Measurements from ENCODE around the gene ASCC1. TPM values are rescaled to one million over a fixed set of nuclear protein-coding genes. Genes with fewer than 3 reads are reported as not detected.

Gene ASCC1
- total RNA-seq, 1 experiment from 2014 or later = 15.7 TPM

DNA sequence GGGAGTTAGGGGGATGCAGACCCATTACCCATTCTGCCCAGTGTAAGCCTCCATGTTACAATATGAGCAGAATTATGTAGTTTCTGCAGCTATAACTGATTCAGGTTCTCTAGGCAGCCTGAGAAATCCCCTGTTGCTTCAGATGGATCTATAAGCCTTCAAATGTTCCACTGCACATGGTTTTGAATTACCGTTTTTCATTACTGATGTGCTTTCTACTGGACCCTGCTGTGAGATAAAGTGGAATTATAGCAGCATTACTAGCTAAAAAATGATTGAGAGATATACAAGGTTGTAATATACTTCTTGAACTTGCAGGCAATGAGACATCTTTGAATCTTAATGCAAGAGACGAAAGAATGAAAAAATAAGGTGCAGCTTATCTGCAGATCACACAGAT lies 38.6 kb downstream of the ASCC1 start:
- Histone ChIP-seq H3K4me2 (ENCODE audit: low read length) (no peak overlapping the region), H2AFZ (ENCODE audit: low read length) (no peak overlapping the region), H3K9ac (ENCODE audit: low read length) (no peak overlapping the region), H3K9me2 (replicated peaks; ENCODE audit: low read length) (no peaks in the 10 kb centered on the region), H3K27ac (ENCODE audit: low read length) (no peak overlapping the region), H3K9me3 (ENCODE audit: low read length) (no peaks in the 10 kb centered on the region), H3K36me3 (ENCODE audit: low read depth, low read length) (no peaks in the 10 kb centered on the region), H4K20me1 (ENCODE audit: low read length) (no peaks in the 10 kb centered on the region), H3K79me2 (ENCODE audit: low read length) (no peaks in the 10 kb centered on the region), H3K4me1 (ENCODE audit: insufficient read depth, low read length) (peaks cover 8% of the 10 kb centered on the region), H3K27me3 (ENCODE audit: low read length) (no peaks in the 10 kb centered on the region), H3K4me3 (ENCODE audit: low read length) (no peak overlapping the region), H3F3A (ENCODE audit: low read length, unreplicated experiment) (no peaks in the 10 kb centered on the region)
- ATAC-seq (no peak), DNase-seq (no peak)
- ChIA-PET CTCF (no interaction called here), POLR2A (ENCODE audit: unreplicated experiment) (no interaction called here)
- TF ChIP-seq EZH2phosphoT487 (IDR thresholded peaks at IDR 0.05; ENCODE audit: borderline replicate concordance, low read length) (no peak), EZH2 (IDR thresholded peaks at IDR 0.05; ENCODE audit: low read length, unreplicated experiment) (no peak)
- TF ChIP-seq, protein P1, sequence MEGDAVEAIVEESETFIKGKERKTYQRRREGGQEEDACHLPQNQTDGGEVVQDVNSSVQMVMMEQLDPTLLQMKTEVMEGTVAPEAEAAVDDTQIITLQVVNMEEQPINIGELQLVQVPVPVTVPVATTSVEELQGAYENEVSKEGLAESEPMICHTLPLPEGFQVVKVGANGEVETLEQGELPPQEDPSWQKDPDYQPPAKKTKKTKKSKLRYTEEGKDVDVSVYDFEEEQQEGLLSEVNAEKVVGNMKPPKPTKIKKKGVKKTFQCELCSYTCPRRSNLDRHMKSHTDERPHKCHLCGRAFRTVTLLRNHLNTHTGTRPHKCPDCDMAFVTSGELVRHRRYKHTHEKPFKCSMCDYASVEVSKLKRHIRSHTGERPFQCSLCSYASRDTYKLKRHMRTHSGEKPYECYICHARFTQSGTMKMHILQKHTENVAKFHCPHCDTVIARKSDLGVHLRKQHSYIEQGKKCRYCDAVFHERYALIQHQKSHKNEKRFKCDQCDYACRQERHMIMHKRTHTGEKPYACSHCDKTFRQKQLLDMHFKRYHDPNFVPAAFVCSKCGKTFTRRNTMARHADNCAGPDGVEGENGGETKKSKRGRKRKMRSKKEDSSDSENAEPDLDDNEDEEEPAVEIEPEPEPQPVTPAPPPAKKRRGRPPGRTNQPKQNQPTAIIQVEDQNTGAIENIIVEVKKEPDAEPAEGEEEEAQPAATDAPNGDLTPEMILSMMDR (conservative IDR thresholded peaks at IDR 0.05; ENCODE audit: low read depth, low read length) = no peak
- BruUV-seq (replicated peaks) = no TSS peak
- intact Hi-C loops (cut with micrococcal nuclease) = no loop called here

DNA sequence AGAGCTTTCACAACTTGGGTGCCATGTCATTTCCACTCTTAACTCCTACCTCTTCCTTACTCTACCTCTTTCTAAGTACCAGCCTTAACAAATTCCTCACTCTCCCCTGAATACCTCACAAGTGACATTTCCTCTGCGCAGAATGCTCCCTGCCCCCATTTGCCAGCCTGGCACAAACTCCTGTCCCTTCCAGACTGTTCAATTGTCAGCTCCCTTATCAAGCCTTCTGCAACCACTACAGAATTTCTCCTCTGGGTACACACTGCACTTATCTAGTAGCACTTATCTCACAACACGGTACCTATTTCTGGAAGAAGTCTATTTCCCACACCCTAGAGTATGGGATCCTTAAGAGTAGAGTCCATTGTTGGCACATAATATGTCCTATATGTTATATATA lies 39.4 kb downstream of the ASCC1 start:
- H3K9me2 ChIP-seq (replicated peaks; ENCODE audit: low read length) = no peaks in the 10 kb centered on the region
- intact Hi-C loops (cut with micrococcal nuclease) = no loop called here
- ATAC-seq (no peak), DNase-seq (no peak)
- no peak overlapping the region for H3K4me3 ChIP-seq (ENCODE audit: low read length)
- H3K9me3 ChIP-seq (ENCODE audit: low read length) = no peaks in the 10 kb centered on the region
- no peak overlapping the region for H2AFZ ChIP-seq (ENCODE audit: low read length)
- H3K79me2 ChIP-seq (ENCODE audit: low read length) = no peaks in the 10 kb centered on the region
- no peak overlapping the region for H3K9ac ChIP-seq (ENCODE audit: low read length)
- peaks cover 9% of the 10 kb centered on the region for H3K4me1 ChIP-seq (ENCODE audit: insufficient read depth, low read length)
- no peaks in the 10 kb centered on the region for H4K20me1 ChIP-seq (ENCODE audit: low read length)
- no peaks in the 10 kb centered on the region for H3F3A ChIP-seq (ENCODE audit: low read length, unreplicated experiment)
- H3K27ac ChIP-seq (ENCODE audit: low read length) = no peak overlapping the region
- BruUV-seq (replicated peaks) = no TSS peak
- CTCF ChIA-PET = no interaction called here
- POLR2A ChIA-PET (ENCODE audit: unreplicated experiment) = no interaction called here
- no peaks in the 10 kb centered on the region for H3K36me3 ChIP-seq (ENCODE audit: low read depth, low read length)
- TF ChIP-seq EZH2phosphoT487 (IDR thresholded peaks at IDR 0.05; ENCODE audit: borderline replicate concordance, low read length) (no peak), EZH2 (IDR thresholded peaks at IDR 0.05; ENCODE audit: low read length, unreplicated experiment) (no peak)
- TF ChIP-seq, protein P1 (conservative IDR thresholded peaks at IDR 0.05; ENCODE audit: low read depth, low read length) = no peak
- H3K27me3 ChIP-seq (ENCODE audit: low read length) = no peaks in the 10 kb centered on the region
- no peak overlapping the region for H3K4me2 ChIP-seq (ENCODE audit: low read length)

DNA sequence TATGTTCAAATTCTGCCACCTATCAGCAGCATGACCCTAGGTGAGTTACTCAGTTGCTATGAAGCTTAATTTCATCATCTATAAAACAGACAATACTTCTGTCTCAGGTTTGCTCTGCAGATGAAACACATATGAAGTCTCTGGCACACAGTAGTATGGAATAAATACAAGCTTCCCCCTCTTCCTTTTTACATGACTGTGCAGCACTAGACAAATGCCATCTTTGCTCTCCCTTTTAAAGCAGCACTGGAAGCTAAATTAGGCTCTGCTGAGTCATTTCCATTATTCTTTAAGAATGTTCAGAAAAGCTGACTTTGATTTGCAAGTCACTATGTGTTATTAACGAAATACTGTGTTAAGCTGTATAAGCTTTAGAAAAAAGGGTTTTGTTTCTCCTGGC lies 40.9 kb downstream of the ASCC1 start:
- Histone ChIP-seq H3K9me2 (replicated peaks; ENCODE audit: low read length) (no peaks in the 10 kb centered on the region), H3K27me3 (ENCODE audit: low read length) (no peaks in the 10 kb centered on the region), H3K4me2 (ENCODE audit: low read length) (no peak overlapping the region), H4K20me1 (ENCODE audit: low read length) (no peaks in the 10 kb centered on the region), H2AFZ (ENCODE audit: low read length) (no peak overlapping the region), H3K9me3 (ENCODE audit: low read length) (no peaks in the 10 kb centered on the region), H3K27ac (ENCODE audit: low read length) (no peak overlapping the region), H3K4me1 (ENCODE audit: insufficient read depth, low read length) (peaks cover 20% of the 10 kb centered on the region), H3K4me3 (ENCODE audit: low read length) (no peak overlapping the region), H3F3A (ENCODE audit: low read length, unreplicated experiment) (no peaks in the 10 kb centered on the region), H3K9ac (ENCODE audit: low read length) (no peak overlapping the region), H3K79me2 (ENCODE audit: low read length) (no peaks in the 10 kb centered on the region), H3K36me3 (ENCODE audit: low read depth, low read length) (no peaks in the 10 kb centered on the region)
- intact Hi-C loops (cut with micrococcal nuclease) = no loop called here
- DNase-seq = no peak
- POLR2A ChIA-PET (ENCODE audit: unreplicated experiment) = no interaction called here
- TF ChIP-seq EZH2phosphoT487 (IDR thresholded peaks at IDR 0.05; ENCODE audit: borderline replicate concordance, low read length) (no peak), EZH2 (IDR thresholded peaks at IDR 0.05; ENCODE audit: low read length, unreplicated experiment) (no peak)
- TF ChIP-seq, protein P1 (conservative IDR thresholded peaks at IDR 0.05; ENCODE audit: low read depth, low read length) = no peak
- CTCF ChIA-PET = interaction anchor here (0.6 kb wide), 1 partner anchor 331 kb away, joined by 3 read pairs; no protein-coding TSS in a partner anchor
- ATAC-seq = peak; percentile 27; the same call in 1 of the 2 replicates
- no TSS peak for BruUV-seq (replicated peaks)

All from PC-3 (cell line).